Measurements from ENCODE around the gene TERT.
"Not testable (repeated sequence)": the region's sequence is repeated elsewhere in the genome, so short reads cannot be mapped to it uniquely, and the experiment has no call there.

Gene TERT

DNA sequence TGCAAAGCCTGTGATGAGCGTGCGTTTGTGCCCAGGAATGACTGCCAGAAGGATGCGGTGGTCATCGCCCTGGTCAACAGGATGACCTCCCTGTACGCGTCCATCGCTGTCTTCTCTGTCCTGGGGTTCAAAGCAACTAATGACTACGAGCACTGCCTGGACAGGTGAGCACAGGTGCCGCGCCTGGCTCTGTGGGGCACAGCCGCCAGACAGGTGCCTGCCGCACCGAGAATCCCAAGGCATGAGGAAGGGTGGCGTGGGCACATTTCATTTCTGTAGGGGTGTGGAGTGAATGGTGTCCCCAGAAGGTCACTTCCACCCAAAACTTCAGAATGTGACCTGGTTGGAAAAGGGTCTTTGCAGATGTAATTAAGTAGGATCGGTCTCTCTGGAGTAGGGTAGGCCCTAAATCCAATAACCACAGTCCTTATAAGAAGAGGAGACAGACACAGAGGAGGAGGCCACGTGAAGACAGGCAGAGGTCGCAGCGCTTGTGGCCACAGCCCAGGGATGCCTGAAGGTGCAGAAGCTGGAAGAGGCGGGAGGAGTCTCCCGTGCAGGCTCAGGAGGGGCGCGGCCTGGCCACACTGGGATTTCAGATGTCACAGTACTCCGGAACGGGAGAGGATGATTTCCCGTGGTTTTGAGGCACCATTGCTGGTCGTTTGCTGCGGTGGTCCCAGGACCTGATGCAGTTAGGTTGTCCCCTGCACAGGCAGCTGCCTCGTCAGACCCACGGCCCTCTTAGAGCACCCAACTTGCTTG is 54.2 kb downstream of the TERT start:
- no peak for DNase-seq (ENCODE audit: low spot score)

DNA sequence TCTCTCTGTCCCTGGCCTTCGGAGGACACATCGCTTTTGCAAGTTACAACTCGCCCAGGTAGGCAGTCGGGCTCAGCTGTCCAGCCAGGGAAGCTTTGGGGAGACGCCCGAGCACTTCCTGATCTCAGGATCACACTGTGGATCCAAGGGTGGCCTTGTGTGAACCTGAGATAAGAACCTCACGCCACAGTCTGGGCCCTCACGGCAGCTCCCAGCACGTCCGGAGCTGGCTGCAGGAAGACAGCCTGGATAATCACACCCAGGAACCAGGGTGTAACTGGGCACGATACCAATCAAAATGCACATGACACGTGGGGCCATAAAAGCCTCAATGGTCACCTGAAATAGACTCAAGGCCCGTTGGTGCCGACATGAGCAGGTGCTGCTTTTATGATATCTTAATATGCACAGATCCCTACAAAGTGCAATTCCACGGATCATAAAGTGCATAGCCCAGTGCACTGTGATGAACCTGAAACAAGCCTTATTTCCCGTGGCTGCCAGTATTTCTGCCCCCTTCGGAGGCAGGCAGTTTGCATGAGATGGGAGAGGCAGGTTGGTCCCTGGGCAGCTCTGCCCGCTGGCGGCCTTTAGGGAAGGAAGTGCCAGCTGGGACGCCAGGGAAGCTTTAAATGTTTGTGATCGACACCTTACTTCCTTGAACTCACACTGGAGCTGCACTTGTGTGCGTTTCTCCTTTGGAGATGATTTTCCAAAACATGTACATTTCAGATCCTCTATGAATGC is 55.2 kb downstream of the TERT start:
- DNase-seq (ENCODE audit: low spot score), result no peak

DNA sequence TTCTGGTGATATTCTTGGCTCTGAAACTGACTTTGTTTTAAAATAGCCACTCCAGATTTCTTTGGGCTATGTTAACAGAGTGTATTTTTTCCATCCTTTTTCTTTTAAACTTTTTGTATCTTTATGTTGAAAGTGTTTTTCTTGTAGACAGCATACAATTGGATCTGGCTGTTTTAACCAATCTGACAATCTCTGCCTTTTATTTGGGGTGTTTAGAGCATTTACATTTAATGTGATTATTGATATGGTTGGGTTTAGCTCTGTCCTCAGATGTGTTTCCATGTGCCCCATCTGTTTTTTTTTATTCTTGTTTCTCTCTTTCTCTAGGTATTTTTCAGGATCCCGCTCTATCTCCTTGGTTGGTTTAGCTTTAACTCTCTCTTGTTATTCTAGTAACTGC is 59.0 kb downstream of the TERT start:
- DNase-seq (ENCODE audit: low spot score), result no peak

DNA sequence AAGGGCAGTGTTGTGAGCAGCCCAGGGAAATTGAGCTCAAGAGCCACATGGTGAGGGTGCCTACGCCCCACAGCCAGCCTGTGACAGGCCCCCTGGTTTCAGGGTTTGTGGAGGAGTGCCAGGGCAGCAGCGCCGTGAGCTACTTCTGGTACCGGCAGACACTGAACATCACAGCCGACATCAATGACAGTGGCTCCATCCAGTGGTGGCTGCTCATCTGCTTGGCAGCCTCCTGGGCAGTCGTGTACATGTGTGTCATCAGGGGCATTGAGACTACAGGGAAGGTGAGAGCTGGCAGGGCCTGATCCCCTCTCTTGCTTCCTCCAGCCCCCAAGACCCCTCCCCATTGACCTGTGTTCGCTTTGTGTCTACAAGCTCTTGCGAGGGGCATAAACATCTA is 59.5 kb downstream of the TERT start:
- no peak for DNase-seq (ENCODE audit: low spot score)

DNA sequence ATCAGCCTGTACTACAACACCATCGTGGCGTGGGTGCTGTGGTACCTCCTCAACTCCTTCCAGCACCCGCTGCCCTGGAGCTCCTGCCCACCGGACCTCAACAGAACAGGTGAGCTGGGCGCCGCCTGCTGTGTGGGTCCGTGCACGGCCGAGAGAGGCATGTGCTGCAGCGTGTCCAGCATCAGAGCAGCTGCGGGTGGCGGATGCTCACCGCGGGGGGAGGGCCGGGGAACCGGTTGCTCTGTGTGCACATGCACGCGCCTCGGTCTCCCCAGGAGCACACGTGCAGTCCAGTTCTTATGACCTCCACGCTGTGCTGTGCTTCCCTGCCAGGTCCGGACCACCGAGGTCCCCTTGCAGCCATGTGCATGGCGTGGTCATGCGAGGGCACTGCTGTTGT is 62.1 kb downstream of the TERT start:
- no peak for DNase-seq (ENCODE audit: low spot score)

DNA sequence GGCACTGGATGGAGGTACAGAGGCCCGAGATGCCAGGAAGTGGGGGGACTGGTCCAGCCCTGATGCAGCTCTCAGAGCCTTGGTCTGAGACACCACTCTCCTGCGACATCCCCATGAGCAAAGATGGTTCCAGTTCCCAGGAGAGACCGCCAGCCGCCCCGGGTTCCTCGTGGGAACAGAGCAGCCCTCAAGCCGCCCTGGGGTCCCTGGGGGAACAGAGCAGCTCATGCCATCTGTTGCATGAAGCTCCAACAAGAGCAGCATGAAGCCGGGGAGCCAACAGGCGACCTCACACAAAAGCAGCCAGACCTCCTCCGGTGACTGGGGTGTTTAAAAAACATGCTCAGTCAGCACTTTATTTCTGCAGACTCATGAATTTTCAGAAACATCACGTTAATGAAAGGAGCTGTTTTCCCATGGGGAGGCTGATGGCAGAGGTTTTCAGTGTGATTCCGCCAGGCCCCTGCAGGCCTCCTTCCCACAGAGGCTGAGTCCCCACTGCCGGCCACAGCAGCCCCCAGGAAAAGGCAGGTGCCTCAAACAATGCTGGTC is 63.4 kb downstream of the TERT start:
- no peak for DNase-seq (ENCODE audit: low spot score)

DNA sequence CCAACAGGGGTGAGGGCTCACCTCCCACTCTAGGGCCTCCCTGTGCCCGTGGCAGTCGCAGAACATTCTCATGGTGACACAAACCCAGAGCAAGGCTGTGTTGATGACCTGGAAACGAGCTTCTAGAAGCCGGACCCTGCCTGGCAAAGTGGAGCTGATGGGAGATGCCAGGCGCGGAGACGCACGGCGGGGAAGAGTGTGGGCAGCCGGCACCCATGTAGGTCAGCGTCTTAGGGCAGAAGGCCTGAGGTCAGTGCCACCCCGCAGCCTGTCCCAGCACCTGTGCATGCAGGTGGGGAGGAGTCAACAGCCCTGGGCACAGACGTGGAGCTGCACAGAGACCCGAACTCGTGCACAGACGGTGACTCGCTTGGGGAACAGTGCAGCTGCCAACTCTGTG is 64.3 kb downstream of the TERT start:
- DNase-seq (ENCODE audit: low spot score), result no peak

DNA sequence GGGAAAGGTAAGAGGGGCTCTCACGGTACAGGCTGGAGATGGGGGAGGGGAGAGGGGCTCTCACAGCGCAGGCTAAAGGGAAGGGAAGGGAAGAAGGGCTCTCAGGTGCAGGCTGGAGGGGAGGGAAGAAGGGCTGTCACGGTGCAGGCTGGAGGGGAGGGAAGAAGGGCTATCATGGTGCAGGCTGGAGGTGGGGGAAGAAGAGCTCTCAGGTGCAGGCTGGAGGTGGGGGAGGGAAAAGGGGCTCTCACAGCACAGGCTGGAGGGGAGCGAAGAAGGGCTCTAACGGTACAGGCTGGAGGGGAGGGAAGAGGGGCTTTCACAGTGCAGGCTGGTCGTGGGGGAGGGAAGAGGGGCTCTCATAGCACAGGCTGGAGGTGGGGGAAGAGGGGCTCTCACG is 65.0 kb downstream of the TERT start:
- no peak for DNase-seq (ENCODE audit: low spot score)

DNA sequence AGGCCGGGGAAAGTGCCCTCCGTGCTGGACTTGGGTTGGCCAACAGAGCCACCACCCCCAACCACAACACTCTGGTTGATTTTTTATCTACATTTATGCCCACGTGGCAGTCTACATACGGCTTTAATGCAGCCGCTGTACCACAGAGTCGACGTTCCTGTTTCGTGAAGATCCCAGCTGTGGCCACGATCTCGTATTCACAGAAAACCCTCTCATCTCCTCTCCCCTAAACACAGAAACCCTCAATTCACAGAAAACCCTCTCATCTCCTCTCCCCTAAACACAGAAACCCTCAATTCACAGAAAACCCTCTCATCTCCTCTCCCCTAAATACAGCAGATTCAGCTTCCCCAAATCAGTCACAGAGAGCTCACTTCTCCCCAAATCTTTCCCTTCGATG is 65.8 kb downstream of the TERT start:
- DNase-seq (ENCODE audit: low spot score), result not testable (repeated sequence)

DNA sequence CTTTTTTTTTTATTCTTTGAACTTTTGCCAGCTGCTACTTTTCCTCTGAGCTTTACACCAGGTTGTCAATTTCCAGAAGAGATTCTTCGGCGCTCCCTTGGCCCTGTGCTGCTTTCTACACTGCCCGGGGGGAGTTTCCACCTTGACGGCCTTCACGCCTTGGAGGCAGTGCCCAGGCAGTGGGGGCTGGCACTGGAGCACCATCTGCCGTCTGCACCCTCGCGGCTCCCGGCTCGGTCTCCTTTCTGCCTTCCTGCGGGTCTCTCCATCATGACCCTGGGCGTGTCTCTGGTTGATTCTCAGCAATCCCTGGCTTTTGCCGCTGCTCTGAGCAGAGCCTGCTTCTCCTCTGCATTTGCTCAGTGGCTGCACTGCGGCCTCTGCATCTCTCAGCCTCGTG is 66.7 kb downstream of the TERT start:
- DNase-seq (ENCODE audit: low spot score), result no peak

DNA sequence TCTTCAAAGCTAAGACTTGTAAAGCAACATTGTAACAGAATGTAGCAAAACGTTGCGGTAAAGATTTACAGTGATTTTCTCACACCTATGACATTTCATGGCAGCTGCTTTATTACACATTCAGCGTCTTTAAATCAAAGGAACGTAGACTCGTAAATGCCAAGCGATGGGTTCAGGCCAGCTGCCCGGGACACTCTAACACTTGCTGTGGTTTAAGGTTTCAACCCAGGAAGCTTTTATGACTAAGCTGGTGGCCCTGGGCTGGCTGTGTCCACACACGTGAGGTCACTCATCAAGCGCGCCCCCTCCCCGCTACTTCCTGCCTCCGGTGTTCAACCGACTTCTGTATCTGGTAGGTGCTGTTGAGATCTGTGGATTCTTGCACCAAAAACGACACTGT is 67.2 kb downstream of the TERT start:
- no peak for DNase-seq (ENCODE audit: low spot score)

DNA sequence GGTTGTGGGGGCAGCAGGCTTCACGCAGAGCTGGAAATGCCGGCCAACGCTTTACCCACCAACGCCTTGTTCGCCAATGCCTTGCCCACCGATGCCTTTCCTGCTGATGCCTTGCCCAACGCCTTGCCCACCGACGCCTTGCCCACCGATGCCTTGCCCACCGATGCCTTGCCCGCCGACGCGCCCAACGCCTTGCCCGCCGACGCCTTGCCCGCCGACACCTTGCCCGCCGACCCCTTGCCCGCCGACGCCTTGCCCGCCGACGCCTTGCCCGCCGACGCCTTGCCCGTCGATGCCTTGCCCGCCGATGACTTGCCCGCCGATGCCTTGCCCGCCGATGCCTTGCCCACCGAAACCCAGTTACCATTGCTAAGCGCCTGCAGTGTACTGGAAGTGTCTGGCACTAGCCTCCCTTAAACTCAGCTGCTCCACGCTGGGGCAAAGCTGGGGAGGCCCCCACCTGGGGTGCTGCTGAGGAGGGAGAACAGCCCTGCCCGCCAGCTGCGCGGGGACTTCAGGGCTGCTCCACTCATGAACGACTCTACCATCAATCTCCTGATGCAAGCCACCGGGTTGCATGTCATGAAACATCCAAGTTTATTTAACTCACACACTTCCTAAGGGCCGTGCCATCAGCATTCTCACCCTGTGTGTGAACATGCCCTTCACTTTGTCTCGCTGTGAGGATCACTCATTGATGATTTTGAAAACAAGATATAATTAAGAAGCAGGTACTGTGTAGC is 67.9 kb downstream of the TERT start:
- DNase-seq (ENCODE audit: low spot score), result no peak

DNA sequence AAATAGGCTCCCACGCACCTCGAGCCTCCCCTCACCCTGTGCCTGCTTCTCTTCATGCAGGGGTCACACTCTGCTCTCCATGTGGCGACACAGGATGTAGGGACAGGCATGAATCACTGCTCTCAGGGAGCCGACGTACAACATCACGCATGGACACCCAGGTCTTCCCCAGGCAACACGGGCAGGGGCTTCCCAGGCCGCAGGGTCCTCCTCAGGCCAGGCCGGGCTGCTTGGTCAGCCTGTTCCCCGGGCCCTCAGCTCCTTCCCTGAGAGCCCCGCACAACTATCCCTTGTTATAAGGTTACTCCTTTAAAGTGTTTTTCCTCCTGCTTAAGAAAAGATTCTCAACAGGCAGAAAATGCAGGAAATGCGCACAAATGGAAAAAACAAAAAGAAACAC is 68.6 kb downstream of the TERT start:
- no peak for DNase-seq (ENCODE audit: low spot score)

DNA sequence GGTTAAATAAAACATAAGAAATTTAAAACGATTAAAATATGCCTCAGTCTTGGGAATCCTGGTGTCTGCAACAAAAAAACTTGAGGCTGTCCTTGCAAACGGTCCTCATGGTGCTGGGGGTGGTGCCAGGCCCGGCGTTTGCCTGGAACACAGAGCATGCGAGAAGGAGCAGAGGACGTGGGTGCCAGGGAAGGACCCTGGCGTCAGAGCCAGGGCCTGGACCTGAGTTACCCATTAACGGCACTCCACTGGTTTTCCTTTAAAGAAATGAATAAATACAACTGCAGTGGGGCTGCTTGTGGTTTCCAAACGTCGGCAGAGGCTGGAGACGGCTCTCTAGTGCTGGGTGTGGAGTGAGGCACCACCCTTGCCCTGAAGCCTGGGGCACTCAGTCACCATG is 69.8 kb downstream of the TERT start, which contains the start of gene SLC6A18:
TSS of gene SLC6A18 (plus strand) at position 301 of the 400 bp plus-strand sequence. CDS start at position 398, 97 bp downstream.
- DNase-seq (ENCODE audit: low spot score), result no peak

DNA sequence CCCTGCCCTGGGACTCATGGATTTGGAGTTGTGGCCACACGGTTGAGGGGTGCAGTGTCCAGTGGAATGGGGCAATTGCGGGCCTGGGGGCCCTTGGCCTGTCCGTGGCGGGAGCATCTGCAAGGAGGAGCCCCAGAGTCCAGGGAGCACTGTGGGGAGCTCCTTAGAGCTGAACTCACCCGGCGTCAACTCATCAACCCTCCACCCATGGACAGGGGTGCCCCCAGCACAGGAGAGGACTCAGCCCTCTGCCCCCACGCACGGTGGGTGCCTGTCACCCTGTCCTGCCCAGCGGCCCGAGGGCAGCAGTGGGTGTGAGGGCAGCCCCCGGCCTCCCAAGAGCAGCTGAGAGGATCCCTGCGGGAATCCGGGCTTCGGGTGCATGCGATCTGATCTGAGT is 70.2 kb downstream of the TERT start:
- no peak for DNase-seq (ENCODE audit: low spot score)

DNA sequence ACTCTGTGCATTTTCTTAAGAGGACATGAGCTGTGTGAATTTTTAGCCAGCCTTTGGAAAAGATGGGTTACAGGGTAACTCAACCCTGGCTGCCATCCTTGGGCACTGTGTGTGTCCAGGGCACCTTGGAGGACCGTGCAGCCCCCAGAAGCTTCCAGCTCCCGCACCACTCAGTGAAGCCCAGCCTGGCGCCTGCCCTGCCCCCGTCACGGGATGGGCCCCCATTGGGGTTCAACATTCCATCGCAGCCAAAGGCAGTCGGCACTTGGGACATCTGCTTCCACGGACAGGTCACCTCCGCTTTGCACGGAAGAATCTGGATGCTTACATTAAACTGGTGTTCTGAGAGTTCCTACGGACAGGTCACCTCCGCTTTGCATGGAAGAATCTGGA is 71.6 kb downstream of the TERT start:
- no peak for DNase-seq (ENCODE audit: low spot score)

DNA sequence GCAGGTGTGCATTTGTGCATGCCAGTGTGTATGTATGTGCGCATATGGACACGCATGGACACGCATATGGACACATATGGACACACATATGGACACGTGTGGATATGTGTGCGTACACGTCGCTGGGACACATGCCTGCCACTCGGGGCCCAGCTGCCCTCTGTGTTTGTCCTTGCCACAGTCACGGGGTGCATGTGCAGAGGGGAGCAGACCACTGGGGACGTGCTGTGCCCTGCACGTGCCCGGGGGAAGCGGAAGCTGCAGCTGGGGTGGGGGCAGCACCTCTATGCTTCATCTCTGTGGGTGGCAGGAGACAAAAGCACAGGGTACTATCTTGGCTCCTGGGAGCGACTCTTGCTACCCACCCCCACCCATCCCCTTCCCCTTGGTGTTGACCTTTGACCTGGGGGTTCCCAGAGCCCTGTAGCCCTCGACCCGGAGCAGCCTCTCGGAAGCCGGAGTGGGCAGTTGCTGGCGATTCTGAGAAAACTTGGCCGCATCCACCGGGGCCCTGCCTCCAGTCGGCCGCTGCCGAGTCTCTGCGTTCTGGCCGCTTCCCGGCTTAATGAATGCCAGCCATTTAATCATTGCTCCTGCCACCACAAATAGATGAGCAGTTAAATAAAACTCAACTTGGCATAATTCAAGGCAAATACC is 72.1 kb downstream of the TERT start:
- no peak for DNase-seq (ENCODE audit: low spot score)

DNA sequence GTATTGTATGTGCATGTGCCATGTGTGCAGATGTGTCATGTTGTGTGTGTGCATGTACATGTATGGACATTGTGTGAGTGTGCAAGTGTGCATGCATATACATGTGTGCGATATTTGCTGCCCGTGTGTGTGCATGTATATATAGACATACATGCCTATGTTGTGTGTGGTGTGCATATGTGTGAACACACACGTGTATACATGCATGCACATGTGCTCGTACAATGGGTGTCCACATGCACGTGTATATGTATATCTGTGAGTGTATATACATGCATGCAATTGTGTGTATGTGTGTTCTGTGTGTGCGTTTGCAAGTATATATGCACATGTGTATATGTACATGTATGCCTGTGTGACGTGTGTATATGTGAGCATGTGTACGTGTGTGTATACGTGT is 72.7 kb downstream of the TERT start:
- DNase-seq (ENCODE audit: low spot score), result no peak

DNA sequence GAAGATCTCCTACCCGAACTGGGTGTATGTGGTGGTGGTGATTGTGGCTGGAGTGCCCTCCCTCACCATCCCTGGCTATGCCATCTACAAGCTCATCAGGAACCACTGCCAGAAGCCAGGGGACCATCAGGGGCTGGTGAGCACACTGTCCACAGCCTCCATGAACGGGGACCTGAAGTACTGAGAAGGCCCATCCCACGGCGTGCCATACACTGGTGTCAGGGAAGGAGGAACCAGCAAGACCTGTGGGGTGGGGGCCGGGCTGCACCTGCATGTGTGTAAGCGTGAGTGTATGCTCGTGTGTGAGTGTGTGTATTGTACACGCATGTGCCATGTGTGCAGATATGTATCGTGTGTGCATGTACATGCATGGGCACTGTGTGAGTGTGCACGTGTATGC is 73.1 kb downstream of the TERT start:
- DNase-seq (ENCODE audit: low spot score), result no peak

DNA sequence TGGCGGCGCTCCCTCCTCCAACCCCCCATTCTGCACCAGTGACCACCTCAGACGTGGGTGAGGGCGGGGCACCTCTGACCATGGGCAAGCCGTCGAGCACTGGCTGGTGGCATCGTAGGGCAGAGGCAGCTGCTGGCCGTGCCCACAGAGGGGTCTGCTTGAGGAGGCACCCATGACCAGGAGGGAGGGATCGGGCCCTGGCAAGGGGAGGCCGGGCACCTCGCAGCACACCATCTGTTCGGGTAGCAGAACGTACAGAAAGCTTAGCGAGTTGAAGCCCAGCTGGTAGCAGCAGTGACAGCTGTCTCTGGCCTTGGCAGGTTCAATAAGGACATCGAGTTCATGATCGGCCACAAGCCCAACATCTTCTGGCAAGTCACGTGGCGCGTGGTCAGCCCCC is 74.0 kb downstream of the TERT start:
- no peak for DNase-seq (ENCODE audit: low spot score)

DNA sequence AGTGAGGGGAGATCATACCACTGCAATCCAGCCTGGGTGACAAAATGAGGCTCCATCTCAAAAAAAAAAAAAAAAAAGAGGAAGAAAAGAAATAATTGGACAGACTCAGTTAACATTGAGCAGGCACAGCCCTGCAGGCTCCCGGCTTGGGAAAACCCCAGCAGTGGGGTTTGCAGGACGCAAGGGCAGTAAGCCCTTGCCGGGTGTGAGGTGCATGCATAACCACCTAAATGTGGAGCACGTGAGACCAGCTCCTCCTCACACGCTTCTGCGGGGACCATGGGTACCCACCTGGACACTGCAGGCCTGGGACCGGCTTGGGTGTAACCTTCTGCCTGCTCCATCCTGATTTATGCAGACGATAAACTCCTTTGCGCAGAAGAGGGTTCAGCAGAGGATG is 74.5 kb downstream of the TERT start:
- DNase-seq (ENCODE audit: low spot score), result no peak

DNA sequence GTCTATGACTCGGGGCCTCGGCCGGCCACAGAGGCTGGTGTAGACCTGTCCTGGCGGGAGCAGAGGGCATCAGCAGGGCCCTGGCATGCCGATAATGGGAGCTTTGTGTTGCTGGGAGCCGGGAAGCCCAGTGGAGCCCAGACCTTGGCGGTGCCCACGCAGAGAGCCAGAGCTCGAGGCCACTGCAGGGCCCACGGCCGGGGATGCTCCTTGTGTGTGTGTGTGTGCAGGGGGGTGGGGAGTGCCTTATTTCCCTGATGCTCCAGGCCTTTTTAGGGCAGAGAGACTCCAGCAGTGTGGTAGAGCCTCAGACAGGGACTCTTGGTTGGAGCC is 75.1 kb downstream of the TERT start:
- no peak for DNase-seq (ENCODE audit: low spot score)
